Measurements from ENCODE around the gene PHRF1. TPM values are rescaled to one million over a fixed set of nuclear protein-coding genes. Genes with fewer than 3 reads are reported as not detected.

PHRF1 gene
- polyA plus RNA-seq, 1 of the 3 experiments (the other 2 are of a cell fraction) = 22.7 TPM

- TF ChIP-seq POLR2AphosphoS5 (IDR thresholded peaks at IDR 0.05; ENCODE audit: low read depth, low read length) (no peak), MAX (IDR thresholded peaks at IDR 0.05; ENCODE audit: low read depth) (no peak), YY1 (IDR thresholded peaks at IDR 0.05; ENCODE audit: low read depth) (no peak), TAF1 (IDR thresholded peaks at IDR 0.05; ENCODE audit: borderline replicate concordance, low read depth, low read length) (no peak), PBX3 (IDR thresholded peaks at IDR 0.05) (no peak), JUND (IDR thresholded peaks at IDR 0.05) (no peak)
These were observed 20.1 kb downstream of the PHRF1 start (continued) for GRCh38 chr11:596374-596773.

GRCh38 chr11:597166-597725 is 21.0 kb downstream of the PHRF1 start:
- CTCF ChIA-PET = no interaction called here
- H3K4me2 ChIP-seq = no peak overlapping the region
- no peak overlapping the region for H3K4me3 ChIP-seq (ENCODE audit: low read depth in 2 of 2, low read length in 1 of 2)
- H3K27me3 ChIP-seq (ENCODE audit: insufficient read depth) = no peaks in the 10 kb centered on the region
- TF ChIP-seq TCF12 (IDR thresholded peaks at IDR 0.05) (no peak), USF1 (IDR thresholded peaks at IDR 0.05; ENCODE audit: borderline replicate concordance, low read depth) (no peak), CTCF (IDR thresholded peaks at IDR 0.05) (peak; percentile 21; the same call in 1 of the 2 replicates)
- DNase-seq = peak; percentile 63
- H4K20me1 ChIP-seq (ENCODE audit: insufficient read depth) = peaks cover 22% of the 10 kb centered on the region; the same call in 1 of the 2 replicates
- H3K9ac ChIP-seq = no peak overlapping the region
- H3K27ac ChIP-seq (ENCODE audit: low read depth in 2 of 2, low read length in 1 of 2) = no peak overlapping the region
- H3K9me2 ChIP-seq = no peaks in the 10 kb centered on the region
- peaks cover 41 to 75% of the 10 kb centered on the region in 2 experiments for H3K36me3 ChIP-seq (replicated peaks in 1 of 2; ENCODE audit: control insufficient read depth in 1 of 2, insufficient read depth in 2 of 2, low read length in 1 of 2)
- no peaks in the 10 kb centered on the region for H3F3A ChIP-seq (replicated peaks; ENCODE audit: insufficient read depth)
- H3K4me1 ChIP-seq (ENCODE audit: control insufficient read depth in 1 of 2, insufficient read depth in 2 of 2, low read depth in 1 of 2, low read length in 1 of 2) = no peaks in the 10 kb centered on the region
- WGBS (ENCODE audit: low lambda C conversion rate) = no CpG with 5 or more reads among the region's 29 CpGs
- no peak overlapping the region for H2AFZ ChIP-seq (ENCODE audit: low read depth)
- peaks cover 18% of the 10 kb centered on the region for H3K79me2 ChIP-seq (ENCODE audit: insufficient read depth)
- POLR2A ChIA-PET = no interaction called here
- H3K9me3 ChIP-seq = no peaks in the 10 kb centered on the region

GRCh38 chr11:598005-598680 is 21.9 kb downstream of the PHRF1 start:
- Histone ChIP-seq H3K9me2 (no peaks in the 10 kb centered on the region), H3K9me3 (no peaks in the 10 kb centered on the region), H3K27ac (ENCODE audit: low read depth in 2 of 2, low read length in 1 of 2) (no peak overlapping the region), H3F3A (replicated peaks; ENCODE audit: insufficient read depth) (no peaks in the 10 kb centered on the region), H3K9ac (no peak overlapping the region), H3K27me3 (ENCODE audit: insufficient read depth) (no peaks in the 10 kb centered on the region), H3K79me2 (ENCODE audit: insufficient read depth) (peaks cover 16% of the 10 kb centered on the region; the same call in 1 of the 2 replicates), H3K4me1 (ENCODE audit: control insufficient read depth in 1 of 2, insufficient read depth in 2 of 2, low read depth in 1 of 2, low read length in 1 of 2) (no peaks in the 10 kb centered on the region), H3K36me3 (replicated peaks in 1 of 2; ENCODE audit: control insufficient read depth in 1 of 2, insufficient read depth in 2 of 2, low read length in 1 of 2) (peaks cover 41 to 66% of the 10 kb centered on the region in 2 experiments), H4K20me1 (ENCODE audit: insufficient read depth) (peaks cover 22% of the 10 kb centered on the region; the same call in 1 of the 2 replicates), H2AFZ (ENCODE audit: low read depth) (no peak overlapping the region), H3K4me3 (ENCODE audit: low read depth in 2 of 2, low read length in 1 of 2) (no peak overlapping the region), H3K4me2 (no peak overlapping the region)
- CTCF ChIA-PET = no interaction called here
- POLR2A ChIA-PET = no interaction called here
- 86% methylated on average over 9 of the region's 30 CpGs for WGBS (ENCODE audit: low lambda C conversion rate)
- DNase-seq = no peak
- TF ChIP-seq FOSL2 (IDR thresholded peaks at IDR 0.05; ENCODE audit: borderline replicate concordance, low read depth) (no peak), ELF1 (IDR thresholded peaks at IDR 0.05) (no peak), USF2 (IDR thresholded peaks at IDR 0.05; ENCODE audit: borderline replicate concordance, low read depth, low read length) (no peak), YY1 (IDR thresholded peaks at IDR 0.05; ENCODE audit: low read depth) (no peak), RCOR1 (IDR thresholded peaks at IDR 0.05; ENCODE audit: low read length) (no peak), TEAD4 (IDR thresholded peaks at IDR 0.05; ENCODE audit: borderline replicate concordance, insufficient read depth) (no peak), TCF12 (IDR thresholded peaks at IDR 0.05) (no peak), GABPA (IDR thresholded peaks at IDR 0.05; ENCODE audit: low read depth) (no peak), EP300 (IDR thresholded peaks at IDR 0.05; ENCODE audit: borderline replicate concordance in 1 of 2, low read depth in 1 of 2, low read length in 1 of 2) (no peak), REST (IDR thresholded peaks at IDR 0.05; ENCODE audit: low read depth, low read length) (no peak)
